Kasumi-1 (cell line): ENCODE measurements around the gene NAP1L5.
A peak's percentile ranks its signal among the peaks of the same experiment; 100 is the strongest.

ENCODE experiments used
- DNase-seq, 2 experiments: peaks; one replicate each; lab custom pipeline; 2025; lab: John Stamatoyannopoulos, UW

Gene NAP1L5

DNA sequence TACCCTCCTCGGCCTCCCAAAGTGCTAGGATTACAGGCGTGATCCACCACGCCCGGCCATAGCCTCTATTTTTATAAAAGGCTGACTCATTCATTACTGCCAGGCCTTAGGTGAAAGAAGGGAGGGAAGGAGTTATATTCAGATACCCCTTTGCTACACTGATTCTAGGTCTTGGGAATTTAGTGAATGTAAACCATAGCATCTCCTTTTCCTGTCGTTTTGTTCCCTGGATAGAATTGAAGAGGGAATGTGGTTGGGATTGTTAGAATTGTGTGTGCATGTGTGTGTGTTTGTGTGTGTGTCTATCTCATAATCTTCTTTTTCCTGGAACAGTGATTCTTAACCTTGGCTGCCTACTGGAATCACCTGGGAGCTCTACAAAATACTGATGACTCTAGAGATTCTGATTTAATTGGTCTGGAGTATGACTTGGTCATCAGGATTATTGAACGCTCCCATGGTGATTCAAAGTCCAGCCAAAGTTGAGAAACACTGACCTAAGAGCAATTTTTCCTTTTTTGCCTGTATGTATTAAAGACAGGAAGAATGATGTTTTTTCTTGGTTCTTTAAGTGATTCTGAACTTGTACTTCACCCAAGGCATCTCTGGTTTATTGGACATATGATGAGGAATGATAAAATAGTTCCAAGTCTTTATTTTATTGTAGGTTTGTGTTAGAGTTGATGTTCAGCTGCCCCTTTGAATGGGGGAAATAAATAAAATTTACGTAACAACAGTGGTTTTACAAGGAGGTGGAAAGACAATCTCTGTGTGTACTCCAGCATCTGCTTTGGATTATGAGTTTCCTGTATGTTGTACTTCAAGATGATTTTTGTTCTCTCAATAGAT, 37.0 kb downstream of the NAP1L5 start:
- no peak for DNase-seq

DNA sequence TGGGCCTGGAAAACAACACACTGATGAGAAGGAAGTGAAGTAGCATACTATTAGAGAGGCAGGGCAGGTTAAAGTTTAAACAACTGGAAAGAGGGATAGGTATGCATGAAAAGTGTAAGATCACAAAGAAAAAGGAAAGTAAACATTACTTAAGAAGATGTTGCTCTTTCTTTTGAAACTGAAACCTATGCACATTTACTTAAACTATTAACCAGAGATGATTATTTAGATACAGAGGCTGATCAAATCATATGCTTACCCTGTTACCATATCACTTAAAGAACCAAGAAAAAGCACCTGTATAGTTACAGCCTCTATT, 37.8 kb downstream of the NAP1L5 start:
- no peak for DNase-seq

DNA sequence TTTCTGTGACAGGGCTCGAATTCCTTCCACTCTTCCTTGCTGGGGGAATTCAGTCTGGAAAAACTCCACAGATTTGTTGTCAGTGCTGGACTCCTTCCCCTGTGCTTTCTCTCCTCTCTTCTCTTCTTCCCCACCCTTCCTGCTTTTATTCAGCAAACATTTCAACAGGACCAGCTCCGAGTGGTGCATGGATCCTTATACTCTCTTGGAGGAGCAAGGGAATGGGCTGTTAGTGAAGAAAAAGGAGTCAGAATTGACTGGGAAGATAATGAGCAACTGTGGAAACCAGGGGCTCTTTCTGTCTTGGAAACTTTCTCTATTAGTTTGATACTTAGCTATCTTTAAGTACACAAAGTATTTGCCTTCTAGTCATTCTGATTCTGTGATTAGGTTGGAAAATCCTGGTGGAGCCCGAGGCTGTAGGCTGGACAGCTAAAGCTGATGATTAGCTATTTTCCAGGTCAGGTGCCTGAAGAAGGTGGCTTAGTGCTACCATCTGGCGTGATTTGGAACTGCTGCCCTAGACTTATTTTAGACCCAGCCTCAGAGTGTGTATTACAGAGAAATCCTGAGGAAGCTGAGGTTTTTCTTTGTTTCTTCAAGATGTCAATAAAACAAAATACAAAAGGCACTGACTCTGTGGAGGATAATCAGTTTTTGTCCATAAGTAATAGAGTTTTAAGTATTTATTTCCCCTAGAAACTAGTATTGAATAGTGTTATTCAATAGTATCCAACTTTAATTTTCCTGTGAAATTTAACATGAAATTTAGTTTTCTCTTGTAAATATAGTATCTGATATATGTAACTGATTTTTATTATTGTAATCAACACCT, 38.4 kb downstream of the NAP1L5 start:
- DNase-seq: peak; percentile 55 to 64

DNA sequence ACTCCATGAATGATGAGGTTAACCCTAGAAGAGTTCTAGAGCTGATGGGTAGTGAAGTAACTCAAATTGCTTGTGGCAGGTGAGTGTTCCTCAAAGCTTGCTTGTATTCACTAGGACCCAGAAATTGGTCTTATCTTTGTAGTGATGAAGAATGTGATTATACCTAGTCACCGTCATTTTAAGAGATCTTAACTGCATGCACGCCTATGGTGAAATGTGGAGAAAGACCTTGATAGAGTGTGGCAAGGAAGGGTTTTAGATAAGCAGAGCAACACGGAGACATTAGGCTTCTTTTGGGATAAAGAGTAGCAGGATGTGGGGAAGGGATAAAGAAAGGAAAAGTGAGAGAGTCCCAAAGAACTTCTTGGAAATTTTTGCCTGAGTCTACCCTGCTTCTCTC, 42.4 kb downstream of the NAP1L5 start:
- no peak for DNase-seq

GRCh38 chr4:88653371-88653946, 44.2 kb downstream of the NAP1L5 start:
- DNase-seq: no peak

DNA sequence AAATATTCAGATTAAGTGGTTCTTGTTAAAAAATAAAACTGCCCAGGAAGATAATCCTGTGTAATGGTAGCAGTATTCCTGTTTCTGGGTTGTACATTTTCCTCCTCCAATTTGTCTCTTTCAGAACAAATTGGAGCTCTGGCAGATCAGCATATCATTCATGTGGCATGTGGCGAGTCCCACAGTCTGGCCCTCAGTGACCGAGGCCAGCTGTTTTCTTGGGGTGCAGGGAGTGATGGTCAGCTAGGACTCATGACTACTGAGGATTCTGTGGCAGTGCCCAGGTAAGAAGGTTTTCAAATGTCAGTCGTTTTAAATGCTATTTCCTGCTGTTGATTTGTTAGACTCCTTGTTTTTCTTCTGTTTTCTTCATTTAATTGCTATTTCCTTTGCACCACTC, 47.9 kb downstream of the NAP1L5 start:
- no peak for DNase-seq

GRCh38 chr4:88646528-88647280, 50.9 kb downstream of the NAP1L5 start:
- no peak for DNase-seq

DNA sequence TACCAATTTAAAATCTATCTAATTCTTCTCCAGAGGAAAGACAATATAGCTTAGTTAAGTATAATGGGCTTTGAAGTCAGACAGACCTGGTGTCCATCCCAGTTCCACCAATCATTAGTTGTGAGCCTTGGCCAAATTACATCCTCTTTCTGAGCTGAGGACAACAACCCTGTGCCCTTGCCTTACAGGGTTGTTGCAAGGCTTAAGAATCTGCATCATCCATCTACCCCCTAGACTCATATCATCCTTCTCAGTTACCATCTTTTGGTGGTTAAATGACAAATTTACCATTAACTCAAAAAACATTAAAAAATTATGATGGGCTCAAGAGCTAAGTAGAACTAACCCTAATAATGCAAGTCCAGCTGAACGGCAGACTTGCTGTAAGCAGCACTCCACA, 51.6 kb downstream of the NAP1L5 start:
- DNase-seq: no peak
